ENCODE results near the gene CASQ1. TPM values are rescaled to one million over a fixed set of nuclear protein-coding genes. Genes with fewer than 3 reads are reported as not detected.

The CASQ1 gene
- total and polyA plus RNA-seq, 2 of the 13 experiments (the other 11 are each of a cell fraction or from before 2014, with no cell fraction given) = 0.09 to 0.20 TPM

- WGBS (ENCODE audit: low lambda C conversion rate) = 98% methylated on average over 19 of the region's 24 CpGs
- Histone ChIP-seq H3K79me2 (ENCODE audit: insufficient read depth, low read length) (no peaks in the 10 kb centered on the region), H3K4me1 (ENCODE audit: insufficient read depth, low read length) (no peaks in the 10 kb centered on the region), H3K27ac (ENCODE audit: extremely low read length, insufficient read depth, low read length) (no peak overlapping the region), H3K9ac (ENCODE audit: insufficient read depth, low read depth, low read length) (no peak overlapping the region), H3K36me3 (replicated peaks in 1 of 2; ENCODE audit: control insufficient read depth in 1 of 2, insufficient read depth in 2 of 2, low read length in 2 of 2) (peaks cover 16 to 71% of the 10 kb centered on the region in 2 experiments), H2AFZ (ENCODE audit: low read length) (no peak overlapping the region), H3K27me3 (ENCODE audit: control insufficient read depth in 1 of 2, insufficient read depth in 2 of 2, low read length in 2 of 2) (no peaks in the 10 kb centered on the region), H3K4me3 (replicated peaks in 1 of 3; ENCODE audit: insufficient read depth in 1 of 3, low read depth in 2 of 3, low read length in 3 of 3) (no peak overlapping the region), H4K20me1 (ENCODE audit: insufficient read depth, low read length) (no peaks in the 10 kb centered on the region), H3K9me3 (ENCODE audit: low read length) (no peaks in the 10 kb centered on the region), H3K4me2 (ENCODE audit: low read depth, low read length) (no peak overlapping the region)
- no peak for FAIRE-seq
- intact Hi-C loops (cut with micrococcal nuclease; ENCODE audit: unreplicated experiment) = no loop called here
- CTCF ChIA-PET (ENCODE audit: low intra/inter-chr PET ratio, low total read pairs) = no interaction called here
- ATAC-seq = no peak
- TF ChIP-seq AGO2 (optimal IDR thresholded peaks at IDR 0.05; ENCODE audit: low read depth, low read length) = peak; percentile 43
- TF ChIP-seq GPN1 (CRISPR knock-in tag; IDR thresholded peaks at IDR 0.05; ENCODE audit: borderline replicate concordance) = no peak
- DNase-seq (ENCODE audit: low spot score) = no peak
- POLR2A ChIA-PET = interaction anchor here (1.2 kb wide), 1 partner anchor 22 kb away, joined by 3 read pairs; the partner anchor contains the start of gene DCAF8
- TSS peak; percentile 31 for BruUV-seq (replicated peaks)
- in situ Hi-C loops (cut with HindIII; ENCODE audit: extremely low pct_ligation_motif_present, low pct_unique_long_range_greater_than_20kb) = no loop called here
Measured at GRCh38 chr1:160239582-160240299, 49.4 kb downstream of the CASQ1 start.

GRCh38 chr1:160243767-160244166 is 53.4 kb downstream of the CASQ1 start:
- ChIA-PET CTCF (ENCODE audit: low intra/inter-chr PET ratio, low total read pairs) (no interaction called here), POLR2A (no interaction called here)
- DNase-seq (ENCODE audit: low spot score) (no peak), ATAC-seq (no peak), FAIRE-seq (no peak)
- no peak overlapping the region for H2AFZ ChIP-seq (ENCODE audit: low read length)
- in situ Hi-C loops (cut with HindIII; ENCODE audit: extremely low pct_ligation_motif_present, low pct_unique_long_range_greater_than_20kb) (no loop called here), intact Hi-C loops (cut with micrococcal nuclease; ENCODE audit: unreplicated experiment) (no loop called here)
- no TSS peak for BruUV-seq (replicated peaks)
- no peak overlapping the region for H3K4me2 ChIP-seq (ENCODE audit: low read depth, low read length)
- H3K9me3 ChIP-seq (ENCODE audit: low read length) = no peaks in the 10 kb centered on the region
- H4K20me1 ChIP-seq (ENCODE audit: insufficient read depth, low read length) = no peaks in the 10 kb centered on the region
- H3K4me1 ChIP-seq (ENCODE audit: insufficient read depth, low read length) = no peaks in the 10 kb centered on the region
- peaks cover 11 to 42% of the 10 kb centered on the region in 2 experiments; a peak in 4 of 5 replicates for H3K36me3 ChIP-seq (replicated peaks in 1 of 2; ENCODE audit: control insufficient read depth in 1 of 2, insufficient read depth in 2 of 2, low read length in 2 of 2)
- H3K79me2 ChIP-seq (ENCODE audit: insufficient read depth, low read length) = peaks cover 28% of the 10 kb centered on the region
- H3K9ac ChIP-seq (ENCODE audit: insufficient read depth, low read depth, low read length) = no peak overlapping the region
- no peak overlapping the region for H3K4me3 ChIP-seq (replicated peaks in 1 of 3; ENCODE audit: insufficient read depth in 1 of 3, low read depth in 2 of 3, low read length in 3 of 3)
- H3K27me3 ChIP-seq (ENCODE audit: control insufficient read depth in 1 of 2, insufficient read depth in 2 of 2, low read length in 2 of 2) = no peaks in the 10 kb centered on the region
- H3K27ac ChIP-seq (ENCODE audit: extremely low read length, insufficient read depth, low read length) = no peak overlapping the region
- TF ChIP-seq TP53 (CRISPR knock-in tag; conservative IDR thresholded peaks at IDR 0.05) (no peak), ZHX1 (CRISPR knock-in tag; IDR thresholded peaks at IDR 0.05; ENCODE audit: low read depth) (no peak), ZNF563 (CRISPR knock-in tag; IDR thresholded peaks at IDR 0.05) (no peak), CERS6 (CRISPR knock-in tag; IDR thresholded peaks at IDR 0.05) (no peak), ZNF180 (CRISPR knock-in tag; IDR thresholded peaks at IDR 0.05; ENCODE audit: borderline replicate concordance, low read depth) (no peak), USF2 (IDR thresholded peaks at IDR 0.05; ENCODE audit: low read depth, low read length) (no peak), USF2 (CRISPR knock-in tag; IDR thresholded peaks at IDR 0.05; ENCODE audit: borderline replicate concordance) (no peak)

Measured in HepG2 (cell line).